Measurements from ENCODE around the gene LIPT1.

- no peak for TF ChIP-seq CTCF (IDR thresholded peaks at IDR 0.05)
- no peak for TF ChIP-seq POLR2AphosphoS5 (IDR thresholded peaks at IDR 0.05; ENCODE audit: insufficient read depth in 1 of 2, low read depth in 1 of 2)
Observed at GRCh38 chr2:99187011-99187410, 32.2 kb downstream of the LIPT1 start.

Measured in vagina (tissue), 2 donors.